ENCODE results near the gene ZNF43.
"Not testable (repeated sequence)": the region's sequence is repeated elsewhere in the genome, so short reads cannot be mapped to it uniquely, and the experiment has no call there.

ZNF43 gene

GRCh38 chr19:21786936-21787335 is 49.0 kb downstream of the ZNF43 start:
- TF ChIP-seq CTCF (IDR thresholded peaks at IDR 0.05; ENCODE audit: low read depth, low read length): no peak

DNA sequence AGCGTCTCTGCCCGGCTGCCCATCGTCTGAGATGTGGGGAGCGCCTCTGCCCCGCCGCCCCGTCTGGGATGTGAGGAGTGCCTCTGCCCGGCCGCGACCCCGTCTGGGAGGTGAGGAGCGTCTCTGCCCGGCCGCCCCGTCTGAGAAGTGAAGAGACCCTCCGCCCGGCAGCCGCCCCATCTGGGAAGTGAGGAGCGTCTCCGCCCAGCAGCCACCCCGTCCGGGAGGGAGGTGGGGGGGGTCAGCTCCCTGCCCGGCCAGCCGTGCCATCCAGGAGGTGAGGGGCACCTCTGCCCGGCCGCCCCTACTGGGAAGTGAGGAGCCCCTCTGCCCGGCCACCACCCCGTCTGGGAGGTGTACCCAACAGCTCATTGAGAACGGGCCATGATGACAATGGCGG is 60.2 kb downstream of the ZNF43 start:
- H3K4me3 ChIP-seq (ENCODE audit: low read depth, low read length): not testable (repeated sequence)

More at GRCh38 chr19:21786936-21787335, 49.0 kb downstream of the ZNF43 start:
- H3K4me3 ChIP-seq (ENCODE audit: low read depth, low read length): no peak overlapping the region

GRCh38 chr19:21767065-21767800 is 68.7 kb downstream of the ZNF43 start, which contains the start of gene ZNF100:
Gene ZNF100 (minus strand): TSS chr19:21767579. CDS start chr19:21767429, 150 bp downstream.
- peak within 1 kb of the TSS; percentile 92 for H3K4me3 ChIP-seq (ENCODE audit: low read depth, low read length)
- no peak for TF ChIP-seq CTCF (IDR thresholded peaks at IDR 0.05; ENCODE audit: low read depth, low read length)

DNA sequence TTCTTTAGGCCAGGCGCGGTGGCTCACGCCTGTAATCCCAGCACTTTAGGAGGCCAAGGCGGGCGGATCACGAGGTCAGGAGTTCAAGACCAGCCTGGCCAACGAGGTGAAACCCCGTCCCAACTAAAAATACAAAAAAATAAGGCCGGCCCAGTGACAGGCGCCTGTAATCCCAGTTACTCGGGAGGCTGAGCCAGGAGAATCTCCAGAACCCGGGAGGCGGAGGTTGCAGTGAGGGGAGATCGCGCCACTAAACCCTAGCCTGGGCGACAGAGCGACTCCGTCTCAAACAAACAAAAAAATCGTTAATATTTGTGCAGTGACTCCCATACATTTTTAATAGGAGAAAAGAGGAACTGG is 69.3 kb downstream of the ZNF43 start:
- peak overlapping the region; percentile 92 for H3K4me3 ChIP-seq (ENCODE audit: low read depth, low read length)

DNA sequence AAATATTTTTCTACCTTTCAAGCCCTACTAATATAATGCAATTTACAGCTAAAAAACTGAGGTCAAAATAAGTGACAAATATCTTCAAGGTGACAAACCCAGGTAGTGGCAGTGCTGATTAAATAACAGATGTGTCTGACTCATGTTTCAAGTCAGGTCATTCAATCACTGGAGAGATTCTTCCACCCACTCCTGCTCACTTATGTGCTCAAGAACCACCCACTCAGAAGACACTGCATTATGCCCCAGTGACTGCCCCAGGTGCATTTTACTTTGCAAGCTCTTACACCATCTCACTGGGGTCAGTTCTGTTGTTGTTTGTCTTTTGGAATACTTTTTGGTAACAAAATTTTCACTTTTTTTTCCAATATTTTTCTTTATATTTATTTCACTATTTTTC is 70.8 kb downstream of the ZNF43 start:
- no peak overlapping the region for H3K4me3 ChIP-seq (ENCODE audit: low read depth, low read length)

DNA sequence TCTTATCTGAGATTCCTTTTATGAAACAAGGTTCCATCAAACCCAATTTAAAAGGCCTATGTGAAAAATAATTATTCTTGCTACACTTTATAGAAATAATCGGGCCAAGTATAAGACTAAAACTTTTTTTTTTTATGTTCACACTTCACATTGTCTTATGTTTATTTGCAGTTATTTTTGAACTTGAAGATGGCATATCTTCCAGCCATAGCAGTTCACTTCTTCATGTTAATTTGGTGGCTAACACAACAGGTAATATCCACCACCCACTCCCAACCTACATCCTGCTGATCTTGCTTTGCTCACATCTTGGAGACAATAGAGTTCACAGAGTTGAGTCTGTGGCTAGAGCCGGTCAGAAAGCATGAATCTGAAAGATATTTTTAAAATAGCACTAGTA is 74.4 kb downstream of the ZNF43 start:
- H3K4me3 ChIP-seq (ENCODE audit: low read depth, low read length): not testable (repeated sequence)

More for the DNA sequence above, 70.8 kb downstream of the ZNF43 start:
- TF ChIP-seq CTCF (IDR thresholded peaks at IDR 0.05; ENCODE audit: low read depth, low read length): no peak

GRCh38 chr19:21758296-21758695 is 77.7 kb downstream of the ZNF43 start:
- no peak for TF ChIP-seq CTCF (IDR thresholded peaks at IDR 0.05; ENCODE audit: low read depth, low read length)

GRCh38 chr19:21755555-21755954 is 80.4 kb downstream of the ZNF43 start:
- H3K4me3 ChIP-seq (ENCODE audit: low read depth, low read length): not testable (repeated sequence)

More at GRCh38 chr19:21758296-21758695, 77.7 kb downstream of the ZNF43 start:
- no peak overlapping the region for H3K4me3 ChIP-seq (ENCODE audit: low read depth, low read length)
